Omental fat pad (tissue), 4 donors: ENCODE data around the gene DNAJC11. TPM values are rescaled to one million over a fixed set of nuclear protein-coding genes. Genes with fewer than 3 reads are reported as not detected.

Source experiments
- ATAC-seq: fragments of 150-250 bp; one replicate; pipeline ENCODE4 v1.9.1; 2016; ENCODE audit warnings: mild to moderate bottlenecking, moderate library complexity; ENCODE audit not compliant: low FRiP score
- DNase-seq: peaks from one replicate; pipeline ENCODE4 v3.0.0-alpha.2; 2019; ENCODE audit warnings: low spot score
- total RNA-seq, 4 donors: library from RNA; depleted of rRNA; stranded (reverse); fragments of >200 nt; gene quantifications; one replicate each; pipeline ENCODE4 v1.1.0, GENCODE V29; 2016
- TF ChIP-seq, protein P1 (sequence below), 3 donors: fragments of 450-650 bp; IDR thresholded peaks; one replicate each; pipeline ENCODE4 v1.5.1; 2016 to 2017; ENCODE audit warnings: antibody characterized with exemption in 3 of 3, mild to moderate bottlenecking in 3 of 3, moderate library complexity in 2 of 3

DNAJC11 gene
- total RNA-seq, 4 donors from 2014 or later: 26.2 to 50.9 (median 30.5) TPM

GRCh38 chr1:6694121-6694713 is 7.4 kb downstream of the DNAJC11 start:
- no peak for DNase-seq
- ATAC-seq: no peak
- TF ChIP-seq, protein P1, sequence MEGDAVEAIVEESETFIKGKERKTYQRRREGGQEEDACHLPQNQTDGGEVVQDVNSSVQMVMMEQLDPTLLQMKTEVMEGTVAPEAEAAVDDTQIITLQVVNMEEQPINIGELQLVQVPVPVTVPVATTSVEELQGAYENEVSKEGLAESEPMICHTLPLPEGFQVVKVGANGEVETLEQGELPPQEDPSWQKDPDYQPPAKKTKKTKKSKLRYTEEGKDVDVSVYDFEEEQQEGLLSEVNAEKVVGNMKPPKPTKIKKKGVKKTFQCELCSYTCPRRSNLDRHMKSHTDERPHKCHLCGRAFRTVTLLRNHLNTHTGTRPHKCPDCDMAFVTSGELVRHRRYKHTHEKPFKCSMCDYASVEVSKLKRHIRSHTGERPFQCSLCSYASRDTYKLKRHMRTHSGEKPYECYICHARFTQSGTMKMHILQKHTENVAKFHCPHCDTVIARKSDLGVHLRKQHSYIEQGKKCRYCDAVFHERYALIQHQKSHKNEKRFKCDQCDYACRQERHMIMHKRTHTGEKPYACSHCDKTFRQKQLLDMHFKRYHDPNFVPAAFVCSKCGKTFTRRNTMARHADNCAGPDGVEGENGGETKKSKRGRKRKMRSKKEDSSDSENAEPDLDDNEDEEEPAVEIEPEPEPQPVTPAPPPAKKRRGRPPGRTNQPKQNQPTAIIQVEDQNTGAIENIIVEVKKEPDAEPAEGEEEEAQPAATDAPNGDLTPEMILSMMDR (IDR thresholded peaks at IDR 0.05): no peak

GRCh38 chr1:6692956-6693355 is 8.7 kb downstream of the DNAJC11 start:
- ATAC-seq (no peak), DNase-seq (no peak)
- TF ChIP-seq, protein P1 (IDR thresholded peaks at IDR 0.05): no peak

DNA sequence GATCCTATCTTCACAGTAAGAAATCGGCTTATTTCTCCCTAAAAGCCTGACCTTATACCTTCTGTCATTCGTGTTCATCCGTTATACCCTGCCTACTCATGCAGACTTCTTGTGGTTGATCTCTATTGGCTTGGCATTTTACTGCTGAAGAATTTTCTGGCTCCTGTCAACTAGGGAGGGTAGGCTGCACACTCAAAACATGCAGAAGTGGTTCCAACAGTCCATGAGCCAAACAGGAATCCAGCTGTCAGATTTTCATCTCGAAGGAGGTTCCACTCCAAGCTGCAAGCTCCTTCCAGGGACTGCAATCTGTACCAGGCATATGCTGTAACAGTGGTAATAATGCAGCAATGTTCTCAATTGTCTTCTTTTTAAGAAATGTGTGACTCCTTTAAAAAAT is 10.1 kb downstream of the DNAJC11 start:
- DNase-seq: no peak
- ATAC-seq: peak; percentile 73
- TF ChIP-seq, protein P1 (IDR thresholded peaks at IDR 0.05): no peak

- no peak for ATAC-seq
Observed at GRCh38 chr1:6690186-6690585, 11.4 kb downstream of the DNAJC11 start.

GRCh38 chr1:6688757-6689156 is 12.9 kb downstream of the DNAJC11 start:
- TF ChIP-seq, protein P1 (IDR thresholded peaks at IDR 0.05): no peak
- no peak for DNase-seq
- no peak for ATAC-seq

More at GRCh38 chr1:6690186-6690585, 11.4 kb downstream of the DNAJC11 start:
- DNase-seq: no peak
- TF ChIP-seq, protein P1 (IDR thresholded peaks at IDR 0.05): no peak

DNA sequence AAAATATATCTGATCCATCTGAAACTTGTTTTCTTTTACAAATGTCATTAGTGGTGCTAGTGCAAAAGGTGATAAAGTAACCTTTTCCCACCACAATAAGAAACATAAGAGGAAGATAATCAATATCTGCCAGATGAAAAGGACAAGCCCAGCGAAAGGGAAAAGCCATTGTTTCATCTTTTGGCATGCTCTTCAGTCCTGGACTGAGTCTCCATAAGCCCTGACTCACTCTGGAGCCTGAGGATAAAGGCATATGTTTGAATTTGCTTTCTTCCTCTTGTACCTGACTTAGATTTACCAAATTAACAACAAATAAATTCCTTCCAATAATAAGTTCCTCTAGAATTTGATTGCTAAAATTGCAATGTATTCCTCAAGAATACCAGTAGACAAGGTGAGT is 13.6 kb downstream of the DNAJC11 start:
- TF ChIP-seq, protein P1 (IDR thresholded peaks at IDR 0.05): no peak
- ATAC-seq (no peak), DNase-seq (no peak)

GRCh38 chr1:6686294-6686693 is 15.3 kb downstream of the DNAJC11 start:
- TF ChIP-seq, protein P1 (IDR thresholded peaks at IDR 0.05): no peak
- ATAC-seq: no peak

More at GRCh38 chr1:6686294-6686693, 15.3 kb downstream of the DNAJC11 start:
- no peak for DNase-seq
